Adrenal gland (tissue), 5 donors: ENCODE data around the gene GOLGA7B.

Source experiments
- POLR2A ChIP-seq, 2 donors: fragments of 450-650 bp; IDR thresholded peaks; one replicate each; pipeline ENCODE4 v1.6.1; 2017; ENCODE audit warnings: antibody characterized with exemption in 2 of 2, mild to moderate bottlenecking in 2 of 2, moderate library complexity in 1 of 2
- TF ChIP-seq, protein P1 (sequence below), 6 experiments: fragments of 450-650 bp in 4 of 6; fragments of 200-600 bp in 2 of 6; sonication (generic) in 1 of 6; IDR thresholded peaks; 1 replicate in 5 of 6; 2 replicates in 1 of 6; pipeline versions ENCODE4 v1.5.1 to v1.8.0; 2016 to 2021; ENCODE audit warnings: antibody characterized with exemption in 6 of 6, mild to moderate bottlenecking in 2 of 6, moderate library complexity in 1 of 6
- donor health status: DM: no; HTN: no; CAD: no.

DNA sequence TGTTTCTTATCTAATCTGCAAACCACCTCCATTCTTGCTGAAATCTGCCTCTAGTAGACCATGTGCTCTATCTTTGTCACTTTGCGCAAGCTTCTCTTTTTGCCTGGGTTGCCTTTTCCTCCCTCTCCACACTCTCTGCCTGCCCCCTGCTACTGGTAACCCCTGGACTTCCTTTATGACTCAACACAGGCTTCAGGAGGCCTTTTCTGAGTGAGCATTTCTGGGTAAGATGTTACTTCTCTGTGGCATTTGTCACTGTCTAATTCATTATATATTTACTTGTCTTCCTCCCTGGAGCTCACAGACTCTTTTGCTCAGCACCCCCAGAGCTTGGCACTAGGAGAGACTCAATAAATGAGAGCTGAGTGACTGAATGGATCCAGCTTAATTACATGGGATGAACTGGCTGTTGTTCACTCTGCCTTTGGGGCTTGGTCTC, 8.4 kb downstream of the GOLGA7B start:
- TF ChIP-seq, protein P1, sequence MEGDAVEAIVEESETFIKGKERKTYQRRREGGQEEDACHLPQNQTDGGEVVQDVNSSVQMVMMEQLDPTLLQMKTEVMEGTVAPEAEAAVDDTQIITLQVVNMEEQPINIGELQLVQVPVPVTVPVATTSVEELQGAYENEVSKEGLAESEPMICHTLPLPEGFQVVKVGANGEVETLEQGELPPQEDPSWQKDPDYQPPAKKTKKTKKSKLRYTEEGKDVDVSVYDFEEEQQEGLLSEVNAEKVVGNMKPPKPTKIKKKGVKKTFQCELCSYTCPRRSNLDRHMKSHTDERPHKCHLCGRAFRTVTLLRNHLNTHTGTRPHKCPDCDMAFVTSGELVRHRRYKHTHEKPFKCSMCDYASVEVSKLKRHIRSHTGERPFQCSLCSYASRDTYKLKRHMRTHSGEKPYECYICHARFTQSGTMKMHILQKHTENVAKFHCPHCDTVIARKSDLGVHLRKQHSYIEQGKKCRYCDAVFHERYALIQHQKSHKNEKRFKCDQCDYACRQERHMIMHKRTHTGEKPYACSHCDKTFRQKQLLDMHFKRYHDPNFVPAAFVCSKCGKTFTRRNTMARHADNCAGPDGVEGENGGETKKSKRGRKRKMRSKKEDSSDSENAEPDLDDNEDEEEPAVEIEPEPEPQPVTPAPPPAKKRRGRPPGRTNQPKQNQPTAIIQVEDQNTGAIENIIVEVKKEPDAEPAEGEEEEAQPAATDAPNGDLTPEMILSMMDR (IDR thresholded peaks at IDR 0.05) = no peak
- no peak for TF ChIP-seq POLR2A (IDR thresholded peaks at IDR 0.05)
